ENCODE data around the gene RNF220. TPM values are rescaled to one million over a fixed set of nuclear protein-coding genes. Genes with fewer than 3 reads are reported as not detected.

The RNF220 gene
- total RNA-seq, 2 donors from 2014 or later = 85.4 to 124 TPM

GRCh38 chr1:44569491-44569890, 164.4 kb downstream of the RNF220 start:
- no peak for DNase-seq
- Histone ChIP-seq H3K36me3 (replicated peaks in 1 of 2; ENCODE audit: insufficient read depth in 1 of 2, low read depth in 2 of 2) (no peaks in the 10 kb centered on the region), H3K4me1 (peaks cover 10% of the 10 kb centered on the region), H3K4me3 (no peak overlapping the region), H3K27ac (no peak overlapping the region), H3K9me3 (no peaks in the 10 kb centered on the region), H3K27me3 (no peaks in the 10 kb centered on the region)
- intact Hi-C loops (cut with DNase I) = no loop called here
- no peak for TF ChIP-seq POLR2A (IDR thresholded peaks at IDR 0.05)
- TF ChIP-seq, protein P1, sequence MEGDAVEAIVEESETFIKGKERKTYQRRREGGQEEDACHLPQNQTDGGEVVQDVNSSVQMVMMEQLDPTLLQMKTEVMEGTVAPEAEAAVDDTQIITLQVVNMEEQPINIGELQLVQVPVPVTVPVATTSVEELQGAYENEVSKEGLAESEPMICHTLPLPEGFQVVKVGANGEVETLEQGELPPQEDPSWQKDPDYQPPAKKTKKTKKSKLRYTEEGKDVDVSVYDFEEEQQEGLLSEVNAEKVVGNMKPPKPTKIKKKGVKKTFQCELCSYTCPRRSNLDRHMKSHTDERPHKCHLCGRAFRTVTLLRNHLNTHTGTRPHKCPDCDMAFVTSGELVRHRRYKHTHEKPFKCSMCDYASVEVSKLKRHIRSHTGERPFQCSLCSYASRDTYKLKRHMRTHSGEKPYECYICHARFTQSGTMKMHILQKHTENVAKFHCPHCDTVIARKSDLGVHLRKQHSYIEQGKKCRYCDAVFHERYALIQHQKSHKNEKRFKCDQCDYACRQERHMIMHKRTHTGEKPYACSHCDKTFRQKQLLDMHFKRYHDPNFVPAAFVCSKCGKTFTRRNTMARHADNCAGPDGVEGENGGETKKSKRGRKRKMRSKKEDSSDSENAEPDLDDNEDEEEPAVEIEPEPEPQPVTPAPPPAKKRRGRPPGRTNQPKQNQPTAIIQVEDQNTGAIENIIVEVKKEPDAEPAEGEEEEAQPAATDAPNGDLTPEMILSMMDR (IDR thresholded peaks at IDR 0.05) = no peak
- no peak for ATAC-seq
- WGBS, 2 donors = 82 to 83% methylated on average over 4 of the region's 4 CpGs

- ATAC-seq (peak; percentile 56), DNase-seq (peak in 3 of 4 donors; percentile 10 to 30 (median 12))
- intact Hi-C loops (cut with DNase I) = no loop called here
- TF ChIP-seq, protein P1 (IDR thresholded peaks at IDR 0.05) = peak in 6 of 7 experiments; percentile 37 to 56 (median 49)
- TF ChIP-seq POLR2A (IDR thresholded peaks at IDR 0.05) = no peak
- Histone ChIP-seq H3K9me3 (no peaks in the 10 kb centered on the region), H3K4me1 (peaks cover 10% of the 10 kb centered on the region), H3K4me3 (no peak overlapping the region), H3K27me3 (no peaks in the 10 kb centered on the region), H3K36me3 (replicated peaks in 1 of 2; ENCODE audit: insufficient read depth in 1 of 2, low read depth in 2 of 2) (no peaks in the 10 kb centered on the region), H3K27ac (no peak overlapping the region)
- 64 to 66% methylated on average over 5 of the region's 5 CpGs for WGBS, 2 donors
These were observed 166.9 kb downstream of the RNF220 start for GRCh38 chr1:44571712-44572571.

GRCh38 chr1:44572572-44572879, 167.5 kb downstream of the RNF220 start:
- TF ChIP-seq, protein P1 (IDR thresholded peaks at IDR 0.05) = no peak
- no peak for TF ChIP-seq POLR2A (IDR thresholded peaks at IDR 0.05)
- no peak for ATAC-seq
- intact Hi-C loops (cut with DNase I) = no loop called here
- Histone ChIP-seq H3K4me1 (peaks cover 10% of the 10 kb centered on the region), H3K27me3 (no peaks in the 10 kb centered on the region), H3K36me3 (replicated peaks in 1 of 2; ENCODE audit: insufficient read depth in 1 of 2, low read depth in 2 of 2) (no peaks in the 10 kb centered on the region), H3K27ac (no peak overlapping the region), H3K4me3 (no peak overlapping the region), H3K9me3 (no peaks in the 10 kb centered on the region)
- 56 to 70% methylated on average over 2 of the region's 2 CpGs for WGBS, 2 donors
- no peak for DNase-seq

DNA sequence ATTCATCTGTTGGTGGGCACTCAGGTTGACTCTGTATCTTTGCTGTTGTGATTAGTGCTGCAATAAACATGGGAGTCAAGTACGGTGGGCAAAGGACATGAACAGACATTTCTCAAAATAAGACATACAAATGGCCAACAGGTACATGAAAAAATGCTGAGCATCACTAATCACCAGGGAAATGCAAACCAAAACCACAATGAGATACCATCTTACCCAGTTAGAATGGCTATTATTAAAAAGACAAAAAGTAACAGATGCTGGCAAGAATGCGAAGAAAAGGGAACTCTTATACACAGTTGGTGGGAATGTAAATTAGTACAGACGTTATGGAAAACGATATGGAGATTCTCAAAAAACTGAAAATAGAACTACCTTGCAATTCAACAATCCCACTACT, 170.3 kb downstream of the RNF220 start:
- WGBS, 2 donors = 67 to 80% methylated on average over 4 of the region's 4 CpGs
- Histone ChIP-seq H3K4me3 (no peak overlapping the region), H3K27me3 (no peaks in the 10 kb centered on the region), H3K9me3 (no peaks in the 10 kb centered on the region), H3K4me1 (no peaks in the 10 kb centered on the region), H3K36me3 (replicated peaks in 1 of 2; ENCODE audit: insufficient read depth in 1 of 2, low read depth in 2 of 2) (no peaks in the 10 kb centered on the region), H3K27ac (no peak overlapping the region)
- no peak for ATAC-seq
- no peak for TF ChIP-seq POLR2A (IDR thresholded peaks at IDR 0.05)
- TF ChIP-seq, protein P1 (IDR thresholded peaks at IDR 0.05) = no peak
- intact Hi-C loops (cut with DNase I) = no loop called here
- DNase-seq = no peak

Measured in body of pancreas (tissue), 4 donors.